Activated T-helper 1 cell treated with anti-CD3 and anti-CD28 coated beads, Interleukin-2, amount 50 U/mL, for 16 hours (primary cell): ENCODE results near the gene VTI1A.
"Not testable (repeated sequence)": the region's sequence is repeated elsewhere in the genome, so short reads cannot be mapped to it uniquely, and the experiment has no call there.

ENCODE experiments used
- DNase-seq, 2 donors: peaks; one replicate each; pipeline ENCODE4 v3.0.0-alpha.2; 2020; ENCODE audit warnings: low read depth in 1 of 2, low spot score in 1 of 2

Gene VTI1A

DNA sequence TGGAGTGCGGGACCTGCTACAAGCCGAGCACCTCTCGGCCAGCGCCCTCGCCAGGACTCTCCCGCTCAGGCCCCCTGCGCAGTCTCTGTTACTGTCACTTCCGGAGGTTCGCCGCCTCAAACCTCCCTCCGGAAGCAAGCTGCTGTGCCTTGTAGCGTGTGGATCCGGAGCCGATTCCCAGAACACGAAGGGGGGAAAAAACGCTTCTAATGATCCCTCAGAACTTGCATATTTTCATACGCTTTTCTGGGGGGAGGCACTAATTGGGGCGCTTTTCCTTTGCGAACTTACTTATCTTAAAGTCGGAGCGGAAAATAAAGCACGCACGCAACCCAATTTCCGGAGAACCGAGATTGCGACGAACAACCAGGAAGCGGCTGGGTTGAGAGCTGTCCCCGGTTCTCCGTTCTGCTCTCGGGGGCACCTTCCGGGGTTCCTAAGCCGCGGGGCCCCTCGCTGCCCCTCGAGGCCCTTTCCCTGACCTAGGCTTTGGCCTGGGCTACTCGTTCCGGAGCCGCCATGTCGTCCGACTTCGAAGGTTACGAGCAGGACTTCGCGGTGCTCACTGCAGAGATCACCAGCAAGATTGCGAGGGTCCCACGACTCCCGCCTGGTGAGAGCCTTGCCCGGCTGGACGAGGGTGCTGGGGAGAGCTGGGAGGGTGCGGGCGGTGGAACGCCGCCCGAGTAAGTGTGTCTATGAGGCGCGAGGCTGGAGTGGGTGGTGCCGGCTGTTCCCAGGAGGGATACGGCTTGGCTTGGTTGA lies at the start of gene VTI1A, which contains the start of gene ZDHHC6:
Gene VTI1A (plus strand): TSS at position 361 of the 765 bp plus-strand sequence. CDS start 159 bp downstream, at position 520.
Gene ZDHHC6 (minus strand): TSS at position 60 of the 765 bp plus-strand sequence. CDS start 1,478 bp downstream, outside the sequence.
- DNase-seq, result peak; percentile 68 to 71

- DNase-seq, result no peak
Measured at GRCh38 chr10:112397592-112397991, 49.4 kb upstream of the VTI1A start.

DNA sequence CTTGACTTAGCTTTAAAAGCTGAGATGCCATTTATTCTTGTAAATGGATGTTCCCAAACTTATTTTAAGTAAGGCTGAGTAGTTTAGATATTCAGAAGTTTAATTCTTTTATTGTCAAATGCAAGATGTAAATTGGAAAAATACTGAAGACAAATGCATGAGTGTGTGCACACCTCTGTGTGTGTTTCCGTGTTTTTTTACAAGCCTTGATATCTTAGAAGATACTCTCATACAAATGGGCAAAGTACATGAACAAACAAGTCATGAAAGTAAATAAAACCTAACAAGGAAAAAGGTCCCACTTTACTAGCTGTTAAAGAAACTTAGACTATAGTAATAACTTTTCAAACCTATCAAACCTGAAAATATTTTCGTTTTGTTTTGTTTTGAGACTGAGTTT lies 44.1 kb upstream of the VTI1A start:
- DNase-seq, result no peak

GRCh38 chr10:112404617-112405016 lies 42.4 kb upstream of the VTI1A start:
- no peak for DNase-seq

DNA sequence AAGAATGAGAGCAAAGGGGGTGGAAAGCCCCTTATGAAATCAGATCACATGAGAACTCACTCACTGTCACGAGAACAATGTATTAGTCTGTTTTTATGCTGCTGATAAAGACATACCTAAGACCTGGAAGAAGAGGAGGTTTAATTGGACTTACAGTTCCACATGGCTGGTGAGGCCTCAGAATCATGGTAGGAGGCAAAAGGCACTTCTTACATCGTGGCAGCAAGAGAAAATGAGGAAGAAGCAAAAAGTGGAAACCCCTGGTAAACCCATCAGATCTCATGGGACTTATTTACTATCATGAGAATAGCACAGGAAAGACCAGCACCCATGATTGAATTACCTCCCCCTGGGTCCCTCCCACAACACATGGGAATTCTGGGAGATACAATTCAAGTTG lies 40.2 kb upstream of the VTI1A start:
- DNase-seq, result not testable (repeated sequence)

DNA sequence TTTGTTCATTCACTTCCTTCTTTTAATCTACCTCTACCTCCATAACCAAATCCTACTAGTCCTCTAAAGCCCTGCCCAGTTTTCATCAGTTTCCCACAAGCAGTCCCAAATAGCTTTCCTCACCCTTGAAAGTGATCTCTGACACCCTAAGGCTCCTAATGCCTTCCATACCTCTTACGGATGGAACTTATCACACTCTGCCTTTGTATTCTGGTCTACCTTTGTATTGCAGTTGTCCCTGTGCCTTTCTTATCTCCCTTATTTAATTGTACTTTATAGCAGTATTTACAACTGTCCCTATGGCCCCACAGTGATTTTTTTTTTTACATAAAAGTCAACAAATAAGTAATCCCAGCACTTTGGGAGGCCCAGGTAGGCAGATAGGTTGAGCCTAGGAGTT lies 39.3 kb upstream of the VTI1A start:
- no peak for DNase-seq

DNA sequence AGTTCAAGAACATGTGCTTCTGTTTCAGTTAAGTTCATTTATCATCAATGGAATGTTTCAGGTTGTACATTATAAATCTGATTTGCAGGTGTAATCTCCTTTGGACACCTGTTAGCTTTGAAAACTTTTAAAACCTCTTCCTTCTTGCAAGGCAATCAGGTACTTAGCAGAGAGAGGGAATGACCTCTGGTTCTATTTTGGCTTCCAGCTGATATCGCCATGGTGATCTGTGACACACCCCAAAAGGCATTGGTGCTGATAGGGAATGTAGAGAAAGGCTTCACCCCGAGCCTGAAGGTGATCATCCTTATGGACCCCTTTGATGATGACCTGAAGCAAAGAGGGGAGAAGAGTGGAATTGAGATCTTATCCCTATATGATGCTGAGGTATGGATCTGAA lies 37.7 kb upstream of the VTI1A start:
- DNase-seq, result no peak

DNA sequence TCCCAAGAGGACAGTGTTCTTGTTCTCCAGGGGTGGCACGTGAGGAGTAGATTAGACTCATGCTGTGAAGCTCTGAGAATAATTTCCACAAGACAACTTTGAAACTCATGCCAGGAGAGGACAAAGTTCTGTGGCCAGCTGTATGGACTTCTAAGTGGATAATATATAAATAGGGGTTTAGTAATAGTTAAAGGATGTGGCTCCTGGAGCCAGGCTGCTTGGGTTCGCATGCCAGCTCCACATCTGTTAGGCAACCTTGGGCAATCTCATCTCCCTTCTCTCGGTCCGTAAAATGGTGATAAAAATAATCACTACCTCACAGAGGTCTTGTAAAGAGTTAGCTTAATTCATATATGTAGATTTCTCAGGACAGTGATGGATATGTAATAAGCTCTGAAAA lies 37.3 kb upstream of the VTI1A start:
- no peak for DNase-seq

- DNase-seq, result no peak
Measured at GRCh38 chr10:112412696-112413095, 34.3 kb upstream of the VTI1A start.

- no peak for DNase-seq
Measured at GRCh38 chr10:112421731-112422130, 25.3 kb upstream of the VTI1A start.

DNA sequence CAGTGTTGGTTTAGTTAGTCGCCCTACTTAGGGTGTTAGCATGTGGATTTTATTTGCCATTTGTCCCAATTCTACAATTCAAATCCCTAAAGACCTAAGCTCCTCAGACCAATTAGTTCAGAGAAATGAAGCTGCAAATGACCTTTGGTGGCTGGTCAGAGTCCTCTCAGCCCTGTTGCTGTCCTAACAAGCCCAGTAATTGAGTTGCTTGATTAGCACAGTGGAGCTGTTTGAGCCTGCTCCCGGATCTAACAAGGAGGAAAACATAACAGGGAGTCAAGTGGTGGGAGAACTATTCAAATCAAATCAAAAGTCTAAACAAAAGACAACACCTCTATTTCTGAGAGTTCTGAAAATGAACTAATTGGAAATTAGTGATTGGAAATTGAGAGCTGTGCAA lies 22.4 kb upstream of the VTI1A start:
- no peak for DNase-seq

DNA sequence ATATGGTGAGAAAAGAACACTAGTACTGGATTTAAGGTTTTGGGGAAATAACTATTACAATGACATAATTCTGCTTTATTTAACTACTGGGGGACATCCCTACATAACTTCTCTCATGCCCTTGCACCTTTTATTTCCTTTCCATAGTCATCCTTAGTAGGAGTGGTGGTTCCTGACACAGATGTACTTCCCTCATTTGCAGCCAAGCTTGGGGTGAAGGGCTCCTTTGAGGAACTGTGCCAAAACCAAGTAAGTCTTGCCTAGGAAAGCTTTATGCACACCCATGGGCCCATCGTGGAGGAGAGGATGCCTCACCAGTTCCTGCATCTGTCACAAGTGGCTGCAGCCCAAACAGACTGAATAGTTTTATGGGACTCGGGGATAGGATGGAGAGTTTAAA lies 20.9 kb upstream of the VTI1A start:
- no peak for DNase-seq

- no peak for DNase-seq
Measured at GRCh38 chr10:112429147-112429546, 17.9 kb upstream of the VTI1A start.

- DNase-seq, result no peak
Measured at GRCh38 chr10:112429654-112430230, 17.3 kb upstream of the VTI1A start.

DNA sequence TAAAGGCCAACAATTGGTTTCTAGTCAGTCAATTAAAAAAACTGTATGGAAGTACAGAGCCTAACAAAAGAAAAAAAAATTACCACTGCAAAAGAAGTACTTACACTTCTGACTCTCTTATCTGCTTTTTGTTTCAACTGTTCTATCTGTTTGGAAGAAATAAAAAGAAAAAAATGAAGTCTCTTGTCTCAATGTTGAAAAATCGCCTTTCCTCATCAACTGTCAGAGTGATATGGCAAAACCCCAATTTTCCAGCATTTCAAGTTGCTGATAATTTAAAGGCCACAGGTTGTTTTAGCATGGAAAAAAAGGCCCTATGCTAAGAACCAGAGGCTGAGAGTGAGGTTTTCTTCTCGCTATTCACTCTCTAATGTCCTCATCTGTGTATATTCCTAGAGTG lies 13.9 kb upstream of the VTI1A start:
- no peak for DNase-seq

DNA sequence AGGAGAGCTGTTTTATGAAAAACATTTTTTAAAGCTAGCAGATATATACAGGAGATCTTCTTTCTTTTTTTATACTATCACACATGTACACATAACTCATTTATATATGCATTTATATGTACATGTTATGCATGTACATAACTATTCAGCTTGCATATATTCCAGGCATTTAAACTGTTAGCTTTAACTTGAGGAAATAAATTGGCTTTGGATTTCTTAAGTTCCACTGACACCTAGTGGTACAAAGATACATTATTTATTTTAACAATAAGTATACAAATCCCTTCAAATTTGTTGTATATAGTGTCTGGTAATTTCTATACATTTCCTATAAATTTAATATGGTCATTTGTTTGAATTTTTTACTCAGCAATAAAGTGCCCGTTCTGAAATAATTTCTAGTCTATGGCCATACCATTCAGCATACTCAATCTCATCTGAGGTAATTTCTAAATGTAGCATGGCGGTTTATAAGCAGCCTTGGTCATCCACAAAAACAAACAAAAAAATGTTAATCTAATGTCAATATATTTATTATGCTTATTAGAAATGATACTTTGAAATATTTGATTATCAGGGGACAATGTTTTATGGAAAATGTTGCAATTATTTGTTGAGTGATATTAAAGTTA lies 11.9 kb upstream of the VTI1A start:
- no peak for DNase-seq

GRCh38 chr10:112438356-112438755 lies 8.7 kb upstream of the VTI1A start:
- DNase-seq, result no peak

DNA sequence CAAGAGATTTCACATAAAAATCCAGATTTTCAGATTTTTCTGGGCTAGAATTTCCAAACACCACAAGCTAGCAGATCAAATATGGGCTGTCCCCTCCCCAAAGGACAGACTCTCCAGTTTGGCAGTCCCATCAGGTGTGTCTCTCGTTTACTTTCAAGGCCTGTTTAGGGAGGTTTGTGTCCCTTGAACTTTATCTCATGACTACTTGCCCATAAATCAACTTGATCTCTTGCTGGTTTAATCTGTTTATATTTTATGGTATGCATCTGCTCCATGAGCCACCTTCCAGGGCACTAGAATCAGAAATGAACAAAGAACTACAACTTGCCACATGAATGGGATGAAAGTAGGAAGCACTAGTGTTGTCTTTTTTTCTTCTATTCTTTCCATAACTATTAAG lies 5.5 kb upstream of the VTI1A start:
- no peak for DNase-seq

- DNase-seq, result no peak
Measured at GRCh38 chr10:112442063-112442462, 5.0 kb upstream of the VTI1A start.

DNA sequence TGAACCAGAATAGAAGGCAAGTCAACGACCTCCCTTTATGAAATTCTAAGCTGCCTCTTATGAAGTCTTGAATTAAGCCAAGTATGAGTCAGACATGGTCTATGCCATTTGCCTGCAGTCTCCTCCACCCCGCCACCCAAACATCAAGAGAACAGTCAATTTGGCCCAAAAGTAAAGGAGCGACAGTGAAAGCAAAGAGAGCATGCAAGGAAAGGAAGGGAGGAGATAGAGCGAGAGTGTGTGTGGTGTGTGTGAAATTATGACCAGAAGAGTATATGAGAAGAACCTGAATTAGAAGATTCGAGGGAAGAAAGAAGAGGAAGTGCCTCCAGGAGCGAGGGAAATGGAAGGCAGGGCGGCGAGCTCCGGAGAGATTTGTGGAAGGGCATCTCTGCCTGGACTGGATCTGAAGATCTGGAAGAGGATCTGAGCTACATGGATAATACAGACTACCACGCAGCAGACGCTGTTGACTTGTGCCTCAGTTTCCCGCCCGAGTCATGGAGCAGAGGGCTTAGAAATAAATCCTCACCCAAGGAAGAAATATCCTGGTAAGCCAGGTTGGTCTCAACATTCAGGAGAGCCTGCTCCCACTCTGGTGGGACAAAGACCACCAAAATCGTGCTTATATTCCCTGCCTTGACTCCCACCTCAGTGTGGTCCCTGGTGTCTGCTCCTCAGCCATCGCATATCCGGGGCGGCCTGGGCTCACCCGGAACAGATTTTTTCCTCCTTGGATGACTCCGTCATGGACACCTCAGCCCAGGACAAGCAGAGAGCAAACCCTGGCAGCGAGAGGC lies 760 bp upstream of the VTI1A start:
- DNase-seq, result no peak

- DNase-seq, result no peak
Measured at GRCh38 chr10:112447620-112447928, 559 bp downstream of the VTI1A start.

- no peak for DNase-seq
Measured at GRCh38 chr10:112448888-112449287, 1.9 kb downstream of the VTI1A start.
